HCT116 (cell line): ENCODE data around the gene JAK1. TPM values are rescaled to one million over a fixed set of nuclear protein-coding genes. Genes with fewer than 3 reads are reported as not detected.

Source experiments
- ATAC-seq: fragments of 200-7000 bp; cut with Tn5 transposase; 2 replicates; pipeline ENCODE4 v1.9.1; 2020; ENCODE audit warnings: mild to moderate bottlenecking, moderate library complexity
- BruUV-seq: library from RNA; stranded (reverse); fragments of 400-500 nt; replicated peaks from 2 replicates; lab custom pipeline; 2021; lab: Mats Ljungman, UMichigan
- CTCF ChIA-PET: fragments of 300-600 bp; sonication (Branson Sonifier 250); formaldehyde crosslinking; loops from one replicate; lab custom pipeline; 2021; ENCODE audit warnings: antibody characterized with exemption; lab: Charles Lee
- POLR2A ChIA-PET: fragments of 300-600, 350-600 bp; sonication (Branson Sonifier 250); formaldehyde crosslinking; loops from one replicate; lab custom pipeline; 2021; ENCODE audit warnings: antibody characterized with exemption; lab: Charles Lee
- RAD21 ChIA-PET, 2 experiments: fragments of 300-600 bp; sonication (Branson Sonifier 250); formaldehyde crosslinking; loops; one replicate each; lab custom pipeline; 2023; ENCODE audit warnings: low total read pairs in 2 of 2; ENCODE audit not compliant: uncharacterized antibody in 2 of 2, unreplicated experiment in 2 of 2, low non-redundant PET in 1 of 2; lab: Charles Lee
- DNase-seq: peaks from one replicate; pipeline ENCODE4 v3.0.0-alpha.2; 2010; ENCODE audit warnings: low read depth, low spot score
- H2AFZ ChIP-seq: fragments of 200-600 bp; shearing (Covaris generic), sonication (generic); 2 replicates; pipeline ENCODE4 v1.6.1; 2017; ENCODE audit warnings: low read depth, mixed run types, mixed read lengths, antibody characterized with exemption, low read length; ENCODE audit not compliant: poor library complexity, severe bottlenecking
- H3K27ac ChIP-seq: 2 replicates; pipeline ENCODE4 v1.5.1; 2012; ENCODE audit warnings: low read depth, low read length
- H3K27me3 ChIP-seq: fragments of 200-600 bp; sonication (generic); 2 replicates; pipeline ENCODE4 v1.6.1; 2016; ENCODE audit warnings: mixed run types, low read length, mixed read lengths; ENCODE audit not compliant: insufficient read depth
- H3K36me3 ChIP-seq, 2 experiments: fragments of 200-500 bp in 1 of 2; fragments of 200-600 bp in 1 of 2; sonication (Bioruptor generic) in 1 of 2; sonication (generic) in 1 of 2; 2 replicates each; pipeline versions ENCODE4 v1.5.1 to v1.6.1; 2014 to 2016; ENCODE audit warnings: low read length in 2 of 2, inconsistent platforms in 1 of 2, mixed read lengths in 1 of 2, mixed run types in 1 of 2; ENCODE audit not compliant: insufficient read depth in 2 of 2, control insufficient read depth in 1 of 2
- H3K4me1 ChIP-seq, 2 experiments: fragments of 200-600 bp in 1 of 2; sonication (generic) in 1 of 2; 2 replicates each; pipeline versions ENCODE4 v1.5.1 to v1.6.1; 2012 to 2017; ENCODE audit warnings: low read length in 2 of 2, inconsistent platforms in 1 of 2, mild to moderate bottlenecking in 1 of 2, mixed read lengths in 1 of 2, mixed run types in 1 of 2, moderate library complexity in 1 of 2; ENCODE audit not compliant: insufficient read depth in 2 of 2, control insufficient read depth in 1 of 2
- H3K4me2 ChIP-seq: fragments of 200-600 bp; sonication (generic); 2 replicates; pipeline ENCODE4 v1.6.1; 2017; ENCODE audit warnings: mixed run types, low read length, mixed read lengths
- H3K4me3 ChIP-seq, 2 experiments: fragments of 200-600 bp in 1 of 2; sonication (generic) in 1 of 2; replicated peaks in 1 of 2; 2 replicates each; pipeline ENCODE4 v1.5.1; 2011 to 2016; ENCODE audit warnings: low read length in 2 of 2, control low read depth in 1 of 2, low read depth in 1 of 2, mild to moderate bottlenecking in 1 of 2, mixed read lengths in 1 of 2, mixed run types in 1 of 2
- H3K79me2 ChIP-seq: fragments of 200-600 bp; sonication (generic); 2 replicates; pipeline ENCODE4 v1.6.1; 2017; ENCODE audit warnings: mild to moderate bottlenecking, mixed run types, low read length, moderate library complexity, mixed read lengths; ENCODE audit not compliant: insufficient read depth
- H3K9ac ChIP-seq: fragments of 200-600 bp; sonication (generic); 2 replicates; pipeline ENCODE4 v1.6.1; 2016; ENCODE audit warnings: low read length, mixed read lengths
- H3K9me2 ChIP-seq: fragments of 200-600 bp; sonication (generic), shearing (Covaris generic); 2 replicates; pipeline ENCODE4 v1.6.1; 2017; ENCODE audit warnings: mixed run types, mild to moderate bottlenecking, moderate library complexity; ENCODE audit not compliant: insufficient read depth
- H3K9me3 ChIP-seq, 2 experiments: fragments of 200-500 bp in 1 of 2; fragments of 200-600 bp in 1 of 2; sonication (Bioruptor generic) in 1 of 2; sonication (generic) in 1 of 2; 2 replicates each; pipeline ENCODE4 v1.6.1; 2014 to 2017; ENCODE audit warnings: low read length in 2 of 2, mixed read lengths in 2 of 2, inconsistent platforms in 1 of 2, low read depth in 1 of 2, mild to moderate bottlenecking in 1 of 2, mixed run types in 1 of 2, moderate library complexity in 1 of 2; ENCODE audit not compliant: control insufficient read depth in 1 of 2, insufficient read depth in 1 of 2
- H4K20me1 ChIP-seq: fragments of 200-600 bp; sonication (generic), shearing (Covaris generic); 2 replicates; pipeline ENCODE4 v1.6.1; 2017; ENCODE audit warnings: mixed run types, mild to moderate bottlenecking, moderate library complexity; ENCODE audit not compliant: insufficient read depth
- EZH2 ChIP-seq: fragments of 200-600 bp; sonication (generic); IDR thresholded peaks from 2 replicates; pipeline ENCODE4 v1.6.1; 2017; ENCODE audit warnings: antibody characterized with exemption, mixed run types
- EZH2phosphoT487 ChIP-seq: fragments of 200-600 bp; IDR thresholded peaks from 2 replicates; pipeline ENCODE4 v1.6.1; 2018; ENCODE audit warnings: antibody characterized with exemption, borderline replicate concordance
- ZFX ChIP-seq: fragments of 450-650 bp; IDR thresholded peaks from 2 replicates; pipeline ENCODE4 v1.6.1; 2017
- ZNF274 ChIP-seq: fragments of 200-500 bp; sonication (Bioruptor generic); IDR thresholded peaks from 2 replicates; pipeline ENCODE4 v1.6.1; 2014; ENCODE audit warnings: mild to moderate bottlenecking, low read depth, low read length, inconsistent platforms
- intact Hi-C: fragments of 100-400 bp; cut with micrococcal nuclease; formaldehyde crosslinking; loops from 2 replicates; pipeline ENCODE4 v1.10.0; 2022
- total RNA-seq: library from RNA; stranded (reverse); gene quantifications from one replicate; pipeline ENCODE4 v1.2.1, GENCODE V29; 2021; ENCODE audit not compliant: unreplicated experiment
- TF ChIP-seq, protein P1 (sequence below): IDR thresholded peaks from 2 replicates; pipeline ENCODE4 v1.6.1; 2011; ENCODE audit warnings: mild to moderate bottlenecking, low read length, moderate library complexity; ENCODE audit not compliant: insufficient replicate concordance; ENCODE audit errors: extremely low read depth
- TF ChIP-seq, protein P2 (sequence below): IDR thresholded peaks from 2 replicates; pipeline ENCODE4 v1.6.1; 2012; ENCODE audit warnings: low read depth

The JAK1 gene
- total RNA-seq, 1 experiment from 2014 or later = 53.2 TPM

DNA sequence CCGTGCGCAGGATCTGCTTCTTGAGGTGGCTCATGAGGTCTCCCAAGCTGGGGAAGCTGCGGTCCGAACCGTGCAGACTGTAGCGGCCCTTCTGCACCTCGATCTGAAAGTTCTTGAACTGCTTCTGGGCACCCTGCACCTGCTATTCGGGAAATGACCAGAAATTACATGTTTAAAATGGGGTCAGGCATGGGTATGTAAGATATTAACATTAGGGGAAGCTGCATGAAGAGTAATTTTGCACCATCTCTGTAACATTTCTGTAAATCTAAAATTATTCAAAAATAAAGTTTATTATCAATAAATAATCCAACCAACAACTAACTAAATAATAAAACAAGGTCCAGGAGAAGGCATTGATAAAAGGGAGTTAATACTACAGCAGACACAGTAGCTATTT, 110.8 kb downstream of the JAK1 start (continued):
- no peak for TF ChIP-seq EZH2
- TF ChIP-seq, protein P1, sequence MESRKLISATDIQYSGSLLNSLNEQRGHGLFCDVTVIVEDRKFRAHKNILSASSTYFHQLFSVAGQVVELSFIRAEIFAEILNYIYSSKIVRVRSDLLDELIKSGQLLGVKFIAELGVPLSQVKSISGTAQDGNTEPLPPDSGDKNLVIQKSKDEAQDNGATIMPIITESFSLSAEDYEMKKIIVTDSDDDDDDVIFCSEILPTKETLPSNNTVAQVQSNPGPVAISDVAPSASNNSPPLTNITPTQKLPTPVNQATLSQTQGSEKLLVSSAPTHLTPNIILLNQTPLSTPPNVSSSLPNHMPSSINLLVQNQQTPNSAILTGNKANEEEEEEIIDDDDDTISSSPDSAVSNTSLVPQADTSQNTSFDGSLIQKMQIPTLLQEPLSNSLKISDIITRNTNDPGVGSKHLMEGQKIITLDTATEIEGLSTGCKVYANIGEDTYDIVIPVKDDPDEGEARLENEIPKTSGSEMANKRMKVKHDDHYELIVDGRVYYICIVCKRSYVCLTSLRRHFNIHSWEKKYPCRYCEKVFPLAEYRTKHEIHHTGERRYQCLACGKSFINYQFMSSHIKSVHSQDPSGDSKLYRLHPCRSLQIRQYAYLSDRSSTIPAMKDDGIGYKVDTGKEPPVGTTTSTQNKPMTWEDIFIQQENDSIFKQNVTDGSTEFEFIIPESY = no peak
- no peak for TF ChIP-seq EZH2phosphoT487
- TF ChIP-seq ZNF274 = no peak

DNA sequence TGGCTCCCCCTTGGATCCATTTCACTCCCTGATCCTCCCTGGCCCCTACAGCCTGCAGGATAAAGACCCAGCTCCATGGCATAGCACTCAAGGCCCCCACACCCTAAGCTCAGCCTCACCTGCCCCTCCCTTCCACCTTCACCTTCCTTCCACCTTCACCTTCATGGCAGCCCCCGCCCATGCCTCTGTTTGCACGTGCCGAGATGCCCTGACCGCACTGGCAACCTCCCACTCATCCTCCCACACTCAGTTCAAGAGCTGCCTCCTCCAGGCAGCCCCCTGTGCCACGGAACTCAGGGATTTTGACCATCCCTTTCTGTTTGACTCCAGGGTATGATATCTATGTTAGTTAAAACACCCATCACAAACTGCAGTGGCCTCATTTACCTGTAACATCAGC, 111.7 kb downstream of the JAK1 start:
- no peak for DNase-seq
- Histone ChIP-seq H3K9me3 (no peaks in the 10 kb centered on the region), H3K9me2 (no peaks in the 10 kb centered on the region), H4K20me1 (no peaks in the 10 kb centered on the region), H3K36me3 (peaks cover 0 to 2% of the 10 kb centered on the region in 2 experiments; a peak in 2 of 4 replicates), H3K27me3 (no peaks in the 10 kb centered on the region)
- POLR2A ChIA-PET = no interaction called here
- RAD21 ChIA-PET = no interaction called here
- TF ChIP-seq, protein P2, sequence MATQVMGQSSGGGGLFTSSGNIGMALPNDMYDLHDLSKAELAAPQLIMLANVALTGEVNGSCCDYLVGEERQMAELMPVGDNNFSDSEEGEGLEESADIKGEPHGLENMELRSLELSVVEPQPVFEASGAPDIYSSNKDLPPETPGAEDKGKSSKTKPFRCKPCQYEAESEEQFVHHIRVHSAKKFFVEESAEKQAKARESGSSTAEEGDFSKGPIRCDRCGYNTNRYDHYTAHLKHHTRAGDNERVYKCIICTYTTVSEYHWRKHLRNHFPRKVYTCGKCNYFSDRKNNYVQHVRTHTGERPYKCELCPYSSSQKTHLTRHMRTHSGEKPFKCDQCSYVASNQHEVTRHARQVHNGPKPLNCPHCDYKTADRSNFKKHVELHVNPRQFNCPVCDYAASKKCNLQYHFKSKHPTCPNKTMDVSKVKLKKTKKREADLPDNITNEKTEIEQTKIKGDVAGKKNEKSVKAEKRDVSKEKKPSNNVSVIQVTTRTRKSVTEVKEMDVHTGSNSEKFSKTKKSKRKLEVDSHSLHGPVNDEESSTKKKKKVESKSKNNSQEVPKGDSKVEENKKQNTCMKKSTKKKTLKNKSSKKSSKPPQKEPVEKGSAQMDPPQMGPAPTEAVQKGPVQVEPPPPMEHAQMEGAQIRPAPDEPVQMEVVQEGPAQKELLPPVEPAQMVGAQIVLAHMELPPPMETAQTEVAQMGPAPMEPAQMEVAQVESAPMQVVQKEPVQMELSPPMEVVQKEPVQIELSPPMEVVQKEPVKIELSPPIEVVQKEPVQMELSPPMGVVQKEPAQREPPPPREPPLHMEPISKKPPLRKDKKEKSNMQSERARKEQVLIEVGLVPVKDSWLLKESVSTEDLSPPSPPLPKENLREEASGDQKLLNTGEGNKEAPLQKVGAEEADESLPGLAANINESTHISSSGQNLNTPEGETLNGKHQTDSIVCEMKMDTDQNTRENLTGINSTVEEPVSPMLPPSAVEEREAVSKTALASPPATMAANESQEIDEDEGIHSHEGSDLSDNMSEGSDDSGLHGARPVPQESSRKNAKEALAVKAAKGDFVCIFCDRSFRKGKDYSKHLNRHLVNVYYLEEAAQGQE = no peak
- no peak for TF ChIP-seq ZFX
- TF ChIP-seq, all 23 proteins: peak for 0
- H2AFZ ChIP-seq = no peak overlapping the region
- no peak overlapping the region for H3K4me3 ChIP-seq
- intact Hi-C loops = no loop called here
- no peak overlapping the region for H3K4me2 ChIP-seq
- H3K79me2 ChIP-seq = no peaks in the 10 kb centered on the region
- ATAC-seq = no peak
- CTCF ChIA-PET = no interaction called here
- no peaks in the 10 kb centered on the region for H3K4me1 ChIP-seq
- H3K9ac ChIP-seq = no peak overlapping the region
- H3K27ac ChIP-seq = no peak overlapping the region
- BruUV-seq = no TSS peak
